GM19193 (cell line): ENCODE measurements around the gene GRK6.
A peak's percentile ranks its signal among the peaks of the same experiment; 100 is the strongest.

Experiments
- POLR2A ChIP-seq: IDR thresholded peaks from 4 replicates; pipeline ENCODE4 v1.6.1; 2011; ENCODE audit not compliant: insufficient read depth, insufficient read length; ENCODE audit errors: extremely low read depth

The GRK6 gene

GRCh38 chr5:177429248-177430040 lies 3.0 kb downstream of the GRK6 start:
- no peak for TF ChIP-seq POLR2A

DNA sequence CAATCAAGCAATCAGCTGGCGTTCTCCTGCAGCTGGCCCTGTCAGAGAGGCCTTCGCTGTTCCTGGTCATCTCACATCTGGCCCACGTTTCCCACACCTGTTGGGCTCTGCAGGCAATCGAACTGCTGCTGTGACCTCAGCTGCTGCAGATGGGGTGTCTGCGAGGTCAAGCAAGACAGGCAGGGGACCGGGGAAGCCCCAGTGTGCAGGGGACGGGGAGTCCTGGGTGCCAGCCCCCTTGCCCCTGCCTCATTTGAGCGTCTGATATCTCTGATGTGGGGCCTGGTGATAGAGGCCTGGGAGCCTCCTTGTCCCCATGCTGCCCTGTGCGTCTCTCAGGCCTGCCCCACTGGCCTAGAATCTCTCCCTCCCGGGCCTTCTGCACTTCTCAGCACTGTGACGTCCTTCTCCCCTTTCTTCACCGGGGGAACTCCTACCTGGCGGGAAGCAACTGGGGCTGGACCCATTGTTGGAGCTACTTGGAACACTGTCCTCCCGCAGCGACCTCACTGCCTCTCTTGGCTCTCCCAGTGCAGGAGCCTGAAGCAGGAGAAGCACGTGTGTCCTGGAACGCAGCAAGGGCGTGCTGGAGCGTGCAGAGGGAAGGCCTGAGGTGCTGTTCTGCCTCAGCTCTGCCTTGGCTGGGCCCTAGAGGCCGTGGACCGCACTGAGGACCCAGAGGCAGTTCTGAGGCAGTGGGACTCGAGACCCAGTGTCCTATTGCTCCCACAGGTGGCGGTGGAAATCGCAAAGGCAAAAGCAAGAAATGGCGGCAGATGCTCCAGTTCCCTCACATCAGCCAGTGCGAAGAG lies 3.9 kb downstream of the GRK6 start:
- no peak for TF ChIP-seq POLR2A

- TF ChIP-seq POLR2A: no peak
Measured at GRCh38 chr5:177430972-177431316, 4.5 kb downstream of the GRK6 start.

DNA sequence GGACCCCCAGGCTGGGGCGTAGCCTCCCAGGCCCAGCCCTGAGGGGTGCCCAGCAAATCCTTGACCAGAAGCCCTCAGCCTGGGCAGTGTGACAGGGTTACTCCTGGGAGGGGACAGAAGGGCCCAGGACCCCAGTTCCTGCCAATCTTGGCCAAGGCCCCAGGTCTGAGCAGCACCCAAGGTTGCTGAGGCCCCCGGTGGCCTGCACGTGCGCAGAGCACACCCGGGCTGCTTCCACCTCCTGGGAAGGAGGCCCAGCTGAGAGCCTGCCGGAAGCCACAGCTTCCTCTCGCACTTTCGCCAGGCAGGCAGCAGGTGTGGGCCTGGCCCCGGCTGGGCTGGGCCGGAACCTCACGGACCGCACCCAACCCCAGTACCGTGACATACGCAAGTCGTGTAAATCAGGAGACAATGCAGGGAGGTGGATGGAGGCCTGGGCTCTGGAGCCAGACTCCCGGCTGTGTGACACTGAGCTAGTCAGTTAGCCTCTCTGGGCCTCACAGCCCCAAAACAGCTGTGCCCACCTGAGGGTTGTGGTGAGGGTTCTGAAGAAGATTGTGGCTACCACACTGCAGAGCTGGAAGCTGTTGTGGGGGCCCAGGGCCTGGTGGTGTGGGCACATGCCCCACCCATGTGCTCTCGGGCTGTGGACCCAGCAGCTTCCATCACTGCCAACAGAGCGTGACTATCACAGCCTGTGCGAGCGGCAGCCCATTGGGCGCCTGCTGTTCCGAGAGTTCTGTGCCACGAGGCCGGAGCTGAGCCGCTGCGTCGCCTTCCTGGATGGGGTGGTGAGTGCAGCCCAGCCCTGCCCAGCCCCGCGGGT lies 5.1 kb downstream of the GRK6 start:
- TF ChIP-seq POLR2A: peak; percentile 59

DNA sequence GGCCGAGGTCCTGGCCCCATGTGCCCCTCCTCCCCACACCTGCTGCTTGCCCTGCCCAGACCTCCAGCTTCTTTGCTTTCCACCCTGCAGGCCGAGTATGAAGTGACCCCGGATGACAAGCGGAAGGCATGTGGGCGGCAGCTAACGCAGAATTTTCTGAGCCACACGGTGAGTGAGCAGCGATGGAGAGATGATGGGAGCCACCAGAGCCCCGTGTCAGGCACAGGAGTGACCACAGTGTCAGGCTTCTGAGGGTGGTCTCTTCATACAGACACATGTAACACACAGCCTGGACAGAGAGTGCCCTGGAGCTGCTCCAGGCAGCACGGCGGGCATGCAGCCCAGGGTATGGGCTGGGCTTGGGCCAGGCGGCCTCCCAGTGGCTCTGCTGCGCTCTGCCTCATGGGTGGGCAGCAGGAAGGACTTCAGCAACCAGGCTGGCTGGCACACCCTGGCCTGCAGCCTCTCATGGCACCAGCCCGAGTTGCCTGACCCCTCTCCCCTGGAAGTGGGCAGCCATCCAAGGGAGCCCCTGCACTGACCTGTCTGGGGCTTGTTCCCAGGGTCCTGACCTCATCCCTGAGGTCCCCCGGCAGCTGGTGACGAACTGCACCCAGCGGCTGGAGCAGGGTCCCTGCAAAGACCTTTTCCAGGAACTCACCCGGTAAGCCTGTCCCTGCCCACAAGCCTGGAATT lies 5.8 kb downstream of the GRK6 start:
- TF ChIP-seq POLR2A: no peak

- TF ChIP-seq POLR2A: no peak
Measured at GRCh38 chr5:177432839-177433657, 6.6 kb downstream of the GRK6 start.

- TF ChIP-seq POLR2A: peak; percentile 17
Measured at GRCh38 chr5:177433658-177434217, 7.3 kb downstream of the GRK6 start.

GRCh38 chr5:177434437-177434836 lies 8.0 kb downstream of the GRK6 start:
- TF ChIP-seq POLR2A: no peak

- TF ChIP-seq POLR2A: peak; percentile 5
Measured at GRCh38 chr5:177434942-177435738, 8.7 kb downstream of the GRK6 start.

DNA sequence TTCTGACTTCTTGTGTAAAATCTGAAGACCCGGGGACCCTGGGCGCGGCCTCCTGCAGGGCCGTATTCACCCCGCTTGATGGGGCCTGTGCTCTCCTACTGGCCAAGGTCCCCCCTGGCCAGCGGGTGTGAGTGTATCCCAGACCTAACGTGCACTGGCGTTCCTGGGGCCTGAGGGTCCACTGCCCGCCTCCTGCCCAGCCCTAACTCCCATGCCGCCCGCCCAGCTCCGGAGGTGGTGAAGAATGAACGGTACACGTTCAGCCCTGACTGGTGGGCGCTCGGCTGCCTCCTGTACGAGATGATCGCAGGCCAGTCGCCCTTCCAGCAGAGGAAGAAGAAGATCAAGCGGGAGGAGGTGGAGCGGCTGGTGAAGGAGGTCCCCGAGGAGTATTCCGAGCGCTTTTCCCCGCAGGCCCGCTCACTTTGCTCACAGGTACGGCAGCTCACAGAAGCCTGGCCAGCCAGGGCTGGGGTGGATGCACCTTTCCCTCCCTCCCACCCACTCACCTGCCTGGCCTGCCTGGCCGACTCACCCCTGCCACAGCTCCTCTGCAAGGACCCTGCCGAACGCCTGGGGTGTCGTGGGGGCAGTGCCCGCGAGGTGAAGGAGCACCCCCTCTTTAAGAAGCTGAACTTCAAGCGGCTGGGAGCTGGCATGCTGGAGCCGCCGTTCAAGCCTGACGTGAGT lies 9.5 kb downstream of the GRK6 start:
- TF ChIP-seq POLR2A: no peak

GRCh38 chr5:177437623-177438022 lies 11.1 kb downstream of the GRK6 start:
- no peak for TF ChIP-seq POLR2A

DNA sequence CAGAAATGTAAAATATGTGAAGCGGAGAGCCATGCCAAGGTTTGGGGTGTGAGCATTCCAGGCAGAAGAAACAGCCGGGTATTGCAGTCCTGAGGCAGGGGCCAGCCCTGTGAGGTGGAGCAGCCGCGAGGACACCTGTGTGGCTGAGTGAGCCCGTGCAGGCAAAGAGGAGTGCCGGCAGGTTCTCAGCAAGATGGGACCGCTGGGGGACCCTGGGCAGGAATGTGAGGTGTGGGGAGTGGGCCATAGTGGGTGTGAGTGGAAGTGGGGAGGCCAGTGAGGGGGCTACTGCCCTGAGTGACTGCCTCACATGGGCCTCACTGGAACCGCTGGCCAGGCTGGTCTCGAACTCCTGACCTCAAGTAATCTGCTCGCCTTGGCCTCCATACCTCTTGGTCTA lies 12.0 kb downstream of the GRK6 start:
- peak; percentile 39 for TF ChIP-seq POLR2A
